IPS-NIHi11 (cell line): ENCODE results near the gene IFIT3.
"Not testable (repeated sequence)": the region's sequence is repeated elsewhere in the genome, so short reads cannot be mapped to it uniquely, and the experiment has no call there.

Experiments
- DNase-seq: peaks from one replicate; pipeline ENCODE4 v3.0.0; 2012; ENCODE audit warnings: mixed read lengths, low spot score

Gene IFIT3

GRCh38 chr10:89327803-89328441 is at the start of gene IFIT3:
IFIT3 (plus strand) TSS chr10:89327997; CDS start chr10:89328074, 77 bp downstream.
- peak; percentile 78 for DNase-seq

GRCh38 chr10:89278034-89278535 is 49.7 kb upstream of the IFIT3 start:
- DNase-seq: no peak

DNA sequence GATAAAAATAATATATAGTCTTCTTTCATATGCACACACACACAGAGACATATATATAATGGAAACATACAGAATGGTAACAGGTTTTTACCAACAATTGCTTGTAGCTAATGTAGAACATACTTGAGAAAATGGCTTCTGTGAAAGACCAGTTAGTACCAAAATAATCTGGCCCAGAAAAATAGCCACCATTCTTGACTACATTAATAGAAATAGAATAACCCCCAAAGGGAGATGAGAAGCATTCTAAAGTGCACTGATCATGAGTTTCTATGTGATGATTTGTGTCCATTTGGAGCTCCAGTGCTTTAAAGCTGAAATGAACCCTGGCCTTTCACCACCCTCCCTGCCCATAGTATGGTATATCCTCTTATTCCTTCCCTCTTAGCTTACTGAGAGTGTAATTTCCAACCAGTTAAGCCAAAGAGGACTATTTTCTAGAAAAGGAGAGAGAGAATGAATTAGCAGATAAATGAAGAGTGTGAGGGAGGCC is 48.9 kb upstream of the IFIT3 start:
- no peak for DNase-seq

DNA sequence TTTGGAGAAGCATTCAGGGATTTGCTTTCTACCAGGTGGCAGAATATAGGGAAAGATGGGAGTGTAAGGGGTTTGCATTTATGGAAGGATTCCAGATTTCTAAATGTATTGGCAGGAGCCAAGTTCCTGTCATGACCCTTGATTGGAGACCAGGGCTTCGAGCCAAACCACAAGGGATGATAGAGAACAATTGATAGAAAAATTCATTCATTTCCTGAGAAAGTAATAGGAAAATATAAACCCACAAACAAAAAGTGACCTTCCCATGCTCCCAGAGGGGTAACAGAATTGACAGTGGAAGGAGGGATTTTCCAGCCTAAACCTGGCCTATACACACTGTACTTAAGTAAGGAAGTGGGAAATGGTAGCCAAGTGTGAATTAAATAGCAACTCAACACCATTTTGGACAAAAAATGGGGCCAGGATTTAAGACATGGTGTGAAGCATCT is 48.4 kb upstream of the IFIT3 start:
- no peak for DNase-seq

GRCh38 chr10:89280508-89280907 is 47.3 kb upstream of the IFIT3 start:
- no peak for DNase-seq

DNA sequence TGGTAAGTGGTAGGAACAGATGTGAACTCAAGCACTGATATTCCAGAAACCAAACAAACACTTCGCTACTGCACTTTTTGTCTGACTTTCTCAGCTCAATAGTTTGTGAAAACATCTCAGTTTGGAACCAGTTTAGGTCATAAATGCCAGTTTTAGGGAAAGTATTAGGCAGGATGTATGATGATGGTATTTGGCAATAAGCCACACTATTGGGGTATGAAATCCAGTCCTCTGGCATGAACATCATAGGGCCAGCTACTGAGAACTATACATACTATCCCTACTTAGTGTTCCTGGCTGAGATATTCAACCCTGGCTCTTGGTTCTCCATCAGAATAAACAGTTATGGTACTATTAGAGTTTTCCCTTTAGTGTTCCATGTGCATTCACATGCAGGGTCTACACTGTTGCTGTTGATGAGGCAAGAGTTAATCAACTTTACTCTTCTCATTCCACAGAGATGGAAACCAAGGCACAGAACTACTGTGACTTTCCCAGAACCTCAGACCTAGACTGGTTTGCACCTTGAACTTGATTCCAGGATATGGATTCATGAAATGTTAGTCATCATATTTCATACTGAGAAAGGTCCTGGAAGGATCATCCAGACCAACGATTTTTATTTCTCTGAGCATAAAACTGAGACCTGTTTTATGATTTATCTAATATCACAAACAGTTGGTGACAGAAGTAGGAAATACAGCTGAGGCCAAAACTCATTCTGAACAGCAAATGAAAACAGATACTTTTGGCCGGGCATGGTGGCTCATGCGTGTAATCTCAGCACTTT is 46.0 kb upstream of the IFIT3 start:
- no peak for DNase-seq

DNA sequence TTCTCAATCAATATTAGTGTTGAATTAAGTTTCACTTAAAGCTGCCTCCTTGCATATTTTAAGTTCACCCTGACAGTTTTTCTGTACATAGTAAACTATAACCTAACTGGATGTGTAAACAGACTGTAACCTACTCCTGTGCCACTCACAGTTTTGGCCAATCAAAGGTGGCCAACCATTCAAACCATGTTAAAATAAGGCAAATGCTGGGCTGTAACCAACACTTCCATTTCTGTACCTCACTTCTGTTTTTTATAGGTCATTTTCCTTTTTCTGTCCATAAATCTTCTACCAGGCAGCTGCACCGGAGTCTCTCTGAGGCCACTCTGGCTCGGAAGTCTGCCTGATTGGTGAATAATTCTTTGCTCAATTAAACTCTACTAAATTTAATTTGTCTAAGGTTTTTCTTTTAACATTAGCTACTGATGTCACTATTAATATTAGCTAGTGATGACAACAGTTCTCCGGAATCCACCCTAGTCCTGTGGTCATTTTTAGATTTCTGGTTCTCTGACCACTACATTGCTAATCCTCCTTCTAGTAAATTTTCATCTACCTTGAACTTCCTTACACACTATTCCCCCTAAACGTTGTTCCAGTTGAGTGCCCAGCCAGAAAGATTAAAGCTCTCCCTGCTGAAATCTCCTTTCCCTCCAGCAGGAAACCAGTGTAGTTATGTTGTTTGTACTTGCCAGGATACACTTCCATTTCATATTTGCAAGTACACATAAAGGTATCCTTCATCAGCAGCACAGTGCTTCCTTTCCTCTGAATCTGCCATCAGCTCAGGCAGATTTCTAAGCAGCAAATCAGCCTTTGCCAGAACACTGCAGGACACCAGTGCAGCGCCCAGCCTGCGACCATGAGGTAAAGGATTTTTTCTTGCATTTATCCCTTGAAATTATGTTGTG is 44.5 kb upstream of the IFIT3 start:
- DNase-seq: no peak

- peak; percentile 57 for DNase-seq
Measured at GRCh38 chr10:89283936-89284475, 43.8 kb upstream of the IFIT3 start.

- not testable (repeated sequence) for DNase-seq
Measured at GRCh38 chr10:89284711-89285110, 43.1 kb upstream of the IFIT3 start.

DNA sequence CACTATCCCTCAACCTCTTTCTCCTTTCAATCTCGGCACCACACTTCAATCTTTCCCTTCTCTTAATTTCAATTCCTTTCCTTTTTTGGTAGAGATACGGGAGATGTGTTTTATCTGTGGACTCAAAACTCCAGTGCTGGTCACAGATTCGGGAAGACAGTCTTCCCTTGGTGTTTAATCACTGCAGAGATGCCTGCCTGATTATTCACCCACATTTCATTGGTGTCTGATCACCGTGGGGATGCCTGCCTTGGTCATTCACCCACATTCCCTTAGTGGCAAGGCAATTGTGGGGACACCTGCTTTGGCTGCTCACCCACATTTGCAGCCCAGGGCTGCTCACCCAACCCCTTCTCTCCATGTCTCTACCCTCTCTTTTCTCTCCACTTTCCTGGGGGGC is 42.5 kb upstream of the IFIT3 start:
- not testable (repeated sequence) for DNase-seq

- DNase-seq: no peak
Measured at GRCh38 chr10:89294721-89295239, 33.0 kb upstream of the IFIT3 start.

DNA sequence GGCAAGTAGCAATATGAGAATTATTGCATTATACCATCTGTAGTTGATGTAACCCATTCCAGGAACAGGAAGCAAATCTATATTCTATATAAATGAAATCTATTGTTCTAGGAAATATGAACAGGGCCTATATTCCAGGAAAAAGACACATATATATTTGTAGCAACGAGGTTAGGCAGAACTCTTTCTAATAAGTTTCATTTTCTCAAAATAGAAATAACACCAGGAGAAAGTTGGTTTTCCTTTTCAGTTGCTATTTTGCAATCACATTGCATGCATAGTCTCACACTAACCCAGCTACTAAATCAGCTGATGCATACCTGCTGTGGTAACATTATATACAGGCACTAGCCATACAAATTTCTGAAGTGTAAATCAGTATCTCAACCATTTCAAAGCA is 32.2 kb upstream of the IFIT3 start:
- DNase-seq: no peak

GRCh38 chr10:89296220-89296648 is 31.6 kb upstream of the IFIT3 start:
- DNase-seq: no peak

DNA sequence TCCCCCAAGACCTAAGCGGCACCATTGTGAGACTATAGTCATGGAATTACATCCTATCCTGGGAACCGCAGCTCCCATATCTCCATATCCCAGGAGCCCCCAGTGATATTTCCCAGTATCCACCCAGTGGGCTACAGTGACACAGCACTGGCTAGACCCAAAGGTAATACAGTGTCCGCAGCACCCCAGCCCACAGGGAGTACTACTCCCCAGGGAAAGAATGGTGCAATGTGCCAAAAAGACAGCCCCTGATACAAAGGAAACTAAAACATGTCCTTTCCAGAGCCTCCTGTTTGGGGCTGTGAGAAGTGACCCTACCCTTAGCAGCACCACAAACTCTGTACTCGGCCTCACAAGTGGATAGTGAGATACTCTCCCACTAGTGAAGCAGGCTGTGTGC is 30.4 kb upstream of the IFIT3 start:
- no peak for DNase-seq

DNA sequence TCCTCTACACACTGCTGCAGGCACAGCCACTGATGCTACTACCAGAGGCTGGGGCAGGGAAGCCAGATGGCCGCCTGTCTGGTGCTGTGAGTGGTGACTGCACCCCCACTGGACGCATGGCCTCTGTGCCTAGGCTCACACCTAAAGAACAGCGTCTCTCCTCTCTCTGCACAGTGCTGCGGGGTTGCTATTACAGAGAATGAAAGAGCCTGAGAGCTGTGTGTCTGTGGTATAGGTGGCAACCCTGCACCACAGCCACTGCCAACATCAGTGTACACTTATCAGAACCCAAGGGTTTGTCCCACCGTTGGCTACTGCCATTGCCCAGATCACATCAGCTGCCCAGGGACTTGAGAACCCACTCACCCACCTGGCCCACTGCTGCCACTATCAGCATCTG is 30.0 kb upstream of the IFIT3 start:
- no peak for DNase-seq

- DNase-seq: no peak
Measured at GRCh38 chr10:89299031-89299430, 28.8 kb upstream of the IFIT3 start.

- no peak for DNase-seq
Measured at GRCh38 chr10:89301232-89301631, 26.6 kb upstream of the IFIT3 start.

DNA sequence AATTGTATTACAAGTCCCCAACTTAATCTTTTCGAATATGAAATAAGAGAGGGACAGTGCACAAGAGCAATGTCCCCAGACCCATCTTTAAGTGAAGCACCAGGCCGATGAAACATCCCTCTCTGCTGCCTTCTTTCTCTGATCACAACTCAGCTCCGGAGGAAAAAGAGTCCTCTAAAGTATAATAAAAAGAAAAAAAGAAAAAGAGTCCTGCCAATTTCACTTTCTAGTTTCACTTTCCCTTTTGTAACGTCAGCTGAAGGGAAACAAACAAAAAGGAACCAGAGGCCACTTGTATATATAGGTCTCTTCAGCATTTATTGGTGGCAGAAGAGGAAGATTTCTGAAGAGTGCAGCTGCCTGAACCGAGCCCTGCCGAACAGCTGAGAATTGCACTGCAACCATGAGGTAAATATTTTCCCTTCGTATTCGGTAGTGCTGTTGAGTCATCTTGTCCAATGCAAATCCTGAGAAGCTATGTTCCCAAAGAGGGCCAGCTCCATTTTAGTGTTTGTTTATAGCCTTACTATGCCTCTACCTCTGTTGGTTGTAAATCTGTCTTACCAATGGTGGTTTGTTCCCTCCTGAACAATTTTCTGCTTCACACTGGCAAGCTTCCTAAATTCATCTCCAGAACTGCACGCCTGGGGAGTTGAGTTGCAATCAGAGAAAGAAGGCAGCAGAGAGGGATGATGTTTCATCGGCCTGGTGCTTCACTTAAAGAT is 25.9 kb upstream of the IFIT3 start, which contains the start of gene IFIT2:
IFIT2 (plus strand) TSS at position 326 of the 725 bp plus-strand sequence; CDS start at position 404, 78 bp downstream.
- DNase-seq: no peak

DNA sequence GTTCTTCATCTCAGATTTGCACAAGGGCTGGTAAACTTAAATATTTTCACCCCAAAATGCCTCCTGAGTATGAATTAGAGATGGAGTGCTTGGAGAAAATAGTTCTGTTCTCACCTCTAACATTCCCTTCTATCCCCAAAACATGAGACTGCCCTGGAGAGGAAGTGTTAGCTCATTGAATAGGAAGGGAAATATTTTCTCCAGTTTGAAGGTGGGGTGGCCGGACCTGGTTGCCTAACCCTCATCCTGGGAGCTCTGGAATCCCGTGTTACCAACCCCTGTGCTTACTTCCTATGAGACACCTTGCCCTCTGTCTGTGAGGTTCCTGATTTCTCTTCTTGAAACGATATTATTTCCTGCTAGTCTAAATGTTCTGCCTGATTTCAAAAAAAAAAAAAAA is 25.2 kb upstream of the IFIT3 start:
- no peak for DNase-seq

- DNase-seq: no peak
Measured at GRCh38 chr10:89303161-89303560, 24.6 kb upstream of the IFIT3 start.

DNA sequence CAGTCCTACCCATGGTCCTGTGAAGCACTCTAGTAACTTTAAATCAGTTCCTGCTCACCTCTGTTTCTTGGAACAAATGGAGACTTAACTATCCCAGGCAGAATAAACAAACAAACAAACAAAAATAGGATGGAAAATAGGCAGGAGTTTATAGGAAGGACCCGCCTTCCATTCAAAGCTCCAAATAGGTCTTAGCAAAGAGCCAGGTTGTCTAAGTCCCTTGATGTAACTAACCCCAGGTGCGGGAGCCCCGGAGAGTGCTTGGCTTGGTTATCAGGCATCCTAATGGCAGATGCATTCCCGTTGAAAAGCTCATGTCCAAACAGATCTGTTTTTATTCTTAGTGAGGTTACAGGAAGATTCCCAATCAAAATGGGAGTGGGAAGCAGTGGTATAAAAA is 23.8 kb upstream of the IFIT3 start:
- no peak for DNase-seq
